Pancreas (tissue), 10 donors: ENCODE data around the gene RGP1. TPM values are rescaled to one million over a fixed set of nuclear protein-coding genes. Genes with fewer than 3 reads are reported as not detected.
A peak's percentile ranks its signal among the peaks of the same experiment; 100 is the strongest.

Experiments used
- ATAC-seq, 4 donors: fragments of 200-7000 bp; cut with Tn5 transposase; one replicate each; pipeline versions ENCODE4 v1.8.0 to v1.9.1; 2020; ENCODE audit warnings: mild to moderate bottlenecking in 4 of 4, moderate library complexity in 4 of 4
- DNase-seq, 6 donors: peaks; one replicate each; pipeline ENCODE4 v3.0.0-alpha.2; 2020
- FAIRE-seq: peaks from 2 replicates; lab custom pipeline; 2012; peaks lifted over from hg19 to GRCh38; lab: Jason Lieb, UNC
- H3K27ac ChIP-seq, 4 donors: fragments of 200-600 bp; sonication (generic); 1 replicate in 3 of 4; 2 replicates in 1 of 4; pipeline versions ENCODE4 v1.5.0 to v1.8.0; 2020
- H3K27me3 ChIP-seq, 4 donors: fragments of 200-600 bp; one replicate each; pipeline ENCODE4 v1.8.0; 2021
- H3K36me3 ChIP-seq, 3 donors: fragments of 200-600 bp; sonication (generic) in 1 of 3; one replicate each; pipeline versions ENCODE4 v1.5.0 to v1.8.0; 2020 to 2021
- H3K4me1 ChIP-seq, 3 donors: fragments of 200-600 bp; one replicate each; pipeline ENCODE4 v1.8.0; 2021
- H3K4me3 ChIP-seq, 4 donors: fragments of 200-600 bp; sonication (generic) in 2 of 4; one replicate each; pipeline versions ENCODE4 v1.5.0 to v1.8.0; 2020 to 2021
- H3K9me3 ChIP-seq, 4 donors: fragments of 200-600 bp; one replicate each; pipeline ENCODE4 v1.8.0; 2021
- WGBS, 2 donors: extraction: QIAGEN DNeasy Blood & Tissue Kit; methylation state at CpG; one replicate each; pipeline ENCODE4 v1.1.7; 2013; 5-methylcytosine and 5-hydroxymethylcytosine counted together
- intact Hi-C, 3 donors: fragments of 100-400 bp; cut with DNase I; formaldehyde crosslinking; loops; one replicate each; pipeline versions ENCODE4 v1.11.1 to v1.14.2; 2022
- polyA plus RNA-seq, 2 donors: library from polyadenylated mRNA; stranded (reverse); fragments of 200-250 nt; gene quantifications; one replicate each; pipeline ENCODE4 v1.2.3, GENCODE V29; 2013
- total RNA-seq, 6 donors: library from RNA; stranded (reverse); fragmentation: NEBNext Ultra II Directional in 4 of 6; extraction: Animal tissue kit (Norgen Biotek cat#: 25700) in 4 of 6; gene quantifications; one replicate each; pipeline versions ENCODE4 v1.2.1 to v1.2.4, GENCODE V29; 2021 to 2023
- TF ChIP-seq, protein P1 (sequence below), 4 donors: fragments of 200-600 bp; sonication (generic) in 3 of 4; IDR thresholded peaks; one replicate each; pipeline versions ENCODE4 v1.5.0 to v1.8.0; 2021; ENCODE audit warnings: antibody characterized with exemption in 4 of 4
- donor health status: healthy with polysubstance abuse.
- donor health status: DM: no; HTN: no; CAD: no; lungs with moderate emphysema.
- donor health status: DM: no; HTN: no; CAD: no.
- donor health status: control.
- donor health status: control.
- donor health status: Bipolar disorder and iron deficiency.
- donor health status: DM: yes; HTN: yes; CAD: no.
- donor health status: DM: no; HTN: no; CAD: no.
- donor health status: DM: no; HTN: no; CAD: no.
- donor health status: DM: yes; HTN: yes; CAD: no.

RGP1 gene
- total and polyA plus RNA-seq, 8 donors: 6.8 to 18.3 (median 13.8) TPM

- ATAC-seq: no peak
- no peak for FAIRE-seq
- WGBS, 2 donors: 93 to 100% methylated on average over 1 of the region's 1 CpG
Measured at GRCh38 chr9:35763803-35764202, 14.7 kb downstream of the RGP1 start.

GRCh38 chr9:35766997-35767396, 17.9 kb downstream of the RGP1 start:
- Histone ChIP-seq H3K4me1 (peaks cover 7 to 20% (median 12%) of the 10 kb centered on the region in 3 donors), H3K36me3 (no peaks in the 10 kb centered on the region), H3K9me3 (no peaks in the 10 kb centered on the region), H3K4me3 (no peak overlapping the region), H3K27ac (no peak overlapping the region), H3K27me3 (no peaks in the 10 kb centered on the region)
- 83 to 94% methylated on average over 2 of the region's 2 CpGs for WGBS, 2 donors
- intact Hi-C loops: no loop called here
- no peak for DNase-seq
- no peak for ATAC-seq
- FAIRE-seq: no peak
- TF ChIP-seq, protein P1, sequence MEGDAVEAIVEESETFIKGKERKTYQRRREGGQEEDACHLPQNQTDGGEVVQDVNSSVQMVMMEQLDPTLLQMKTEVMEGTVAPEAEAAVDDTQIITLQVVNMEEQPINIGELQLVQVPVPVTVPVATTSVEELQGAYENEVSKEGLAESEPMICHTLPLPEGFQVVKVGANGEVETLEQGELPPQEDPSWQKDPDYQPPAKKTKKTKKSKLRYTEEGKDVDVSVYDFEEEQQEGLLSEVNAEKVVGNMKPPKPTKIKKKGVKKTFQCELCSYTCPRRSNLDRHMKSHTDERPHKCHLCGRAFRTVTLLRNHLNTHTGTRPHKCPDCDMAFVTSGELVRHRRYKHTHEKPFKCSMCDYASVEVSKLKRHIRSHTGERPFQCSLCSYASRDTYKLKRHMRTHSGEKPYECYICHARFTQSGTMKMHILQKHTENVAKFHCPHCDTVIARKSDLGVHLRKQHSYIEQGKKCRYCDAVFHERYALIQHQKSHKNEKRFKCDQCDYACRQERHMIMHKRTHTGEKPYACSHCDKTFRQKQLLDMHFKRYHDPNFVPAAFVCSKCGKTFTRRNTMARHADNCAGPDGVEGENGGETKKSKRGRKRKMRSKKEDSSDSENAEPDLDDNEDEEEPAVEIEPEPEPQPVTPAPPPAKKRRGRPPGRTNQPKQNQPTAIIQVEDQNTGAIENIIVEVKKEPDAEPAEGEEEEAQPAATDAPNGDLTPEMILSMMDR (IDR thresholded peaks at IDR 0.05): no peak

More at GRCh38 chr9:35763803-35764202, 14.7 kb downstream of the RGP1 start:
- Histone ChIP-seq H3K4me1 (peaks cover 0 to 3% (median 0%) of the 10 kb centered on the region in 3 donors), H3K27ac (no peak overlapping the region), H3K9me3 (no peaks in the 10 kb centered on the region), H3K27me3 (no peaks in the 10 kb centered on the region), H3K36me3 (no peaks in the 10 kb centered on the region), H3K4me3 (no peak overlapping the region)
- intact Hi-C loops: no loop called here
- TF ChIP-seq, protein P1 (IDR thresholded peaks at IDR 0.05): no peak
- no peak for DNase-seq

GRCh38 chr9:35767458-35767857, 18.4 kb downstream of the RGP1 start:
- Histone ChIP-seq H3K27ac (no peak overlapping the region), H3K36me3 (no peaks in the 10 kb centered on the region), H3K27me3 (no peaks in the 10 kb centered on the region), H3K4me1 (peaks cover 12 to 24% (median 17%) of the 10 kb centered on the region in 3 donors), H3K9me3 (no peaks in the 10 kb centered on the region), H3K4me3 (no peak overlapping the region)
- FAIRE-seq (no peak), DNase-seq (no peak), ATAC-seq (no peak)
- intact Hi-C loops: no loop called here
- WGBS, 2 donors: 88 to 92% methylated on average over 1 of the region's 1 CpG
- TF ChIP-seq, protein P1 (IDR thresholded peaks at IDR 0.05): no peak

GRCh38 chr9:35769763-35770162, 20.7 kb downstream of the RGP1 start:
- no peaks in the 10 kb centered on the region for H3K9me3 ChIP-seq
- TF ChIP-seq, protein P1 (IDR thresholded peaks at IDR 0.05): no peak
- no peak overlapping the region for H3K4me3 ChIP-seq
- no peak for DNase-seq
- no peak for ATAC-seq
- no peak overlapping the region for H3K27ac ChIP-seq
- 95 to 98% methylated on average over 1 of the region's 1 CpG for WGBS, 2 donors
- intact Hi-C loops: no loop called here
- H3K4me1 ChIP-seq: peaks cover 12 to 25% (median 19%) of the 10 kb centered on the region in 3 donors
- no peaks in the 10 kb centered on the region for H3K27me3 ChIP-seq
- FAIRE-seq: no peak
- no peaks in the 10 kb centered on the region for H3K36me3 ChIP-seq

DNA sequence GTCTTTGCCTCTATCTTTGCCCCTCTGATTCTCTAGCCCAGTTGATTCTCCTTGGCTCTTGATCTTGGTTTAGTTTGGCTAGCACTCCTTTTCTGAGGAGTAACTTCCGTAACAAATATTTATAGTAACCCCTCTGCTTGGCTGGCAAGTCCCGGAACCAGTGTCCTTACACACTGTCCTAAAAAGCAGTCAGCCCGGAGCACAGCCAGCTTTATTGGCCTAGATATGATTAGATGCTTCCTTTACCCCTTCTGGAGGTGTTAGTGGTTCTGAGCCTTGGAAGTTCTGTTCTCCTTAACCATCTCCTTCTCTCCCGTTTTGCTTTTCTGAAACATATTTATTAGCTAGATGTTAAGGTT, 22.0 kb downstream of the RGP1 start:
- no peak for FAIRE-seq
- intact Hi-C loops: no loop called here
- 4% methylated on average over 4 of the region's 4 CpGs for WGBS, 2 donors

More for the DNA sequence above, 22.0 kb downstream of the RGP1 start:
- ATAC-seq (peak; percentile 66 to 82 (median 74)), DNase-seq (peak in 1 of 6 donors; percentile 39)
- TF ChIP-seq, protein P1 (IDR thresholded peaks at IDR 0.05): no peak
- Histone ChIP-seq H3K27ac (peak overlapping the region; percentile 28 to 80 (median 58)), H3K36me3 (no peaks in the 10 kb centered on the region), H3K4me3 (peak overlapping the region in 1 of 4 donors; percentile 2), H3K9me3 (no peaks in the 10 kb centered on the region), H3K27me3 (no peaks in the 10 kb centered on the region), H3K4me1 (peaks cover 12 to 25% (median 19%) of the 10 kb centered on the region in 3 donors)
